ENCODE data around the gene MMP13. TPM values are rescaled to one million over a fixed set of nuclear protein-coding genes. Genes with fewer than 3 reads are reported as not detected.

Gene MMP13
- total RNA-seq, 2 donors from 2014 or later: 3.0 TPM; not detected in 1

GRCh38 chr11:102989379-102990047 lies 34.0 kb upstream of the MMP13 start:
- no peak for DNase-seq (ENCODE audit: low spot score)
- TF ChIP-seq CTCF (IDR thresholded peaks at IDR 0.05) (no peak), POLR2A (IDR thresholded peaks at IDR 0.05) (no peak), POLR2AphosphoS5 (IDR thresholded peaks at IDR 0.05) (no peak)
- no peaks in the 10 kb centered on the region for H3K9me3 ChIP-seq
- H3K27ac ChIP-seq: no peak overlapping the region
- 79% methylated on average over 5 of the region's 5 CpGs for WGBS
- intact Hi-C loops (cut with DNase I): no loop called here
- H3K4me3 ChIP-seq: no peak overlapping the region
- H3K4me1 ChIP-seq (replicated peaks): no peaks in the 10 kb centered on the region
- no peaks in the 10 kb centered on the region for H3K36me3 ChIP-seq
- no peaks in the 10 kb centered on the region for H3K27me3 ChIP-seq (replicated peaks; ENCODE audit: insufficient read depth)

GRCh38 chr11:102986815-102987214 lies 31.3 kb upstream of the MMP13 start:
- Histone ChIP-seq H3K4me1 (replicated peaks) (no peaks in the 10 kb centered on the region), H3K36me3 (no peaks in the 10 kb centered on the region), H3K27me3 (replicated peaks; ENCODE audit: insufficient read depth) (no peaks in the 10 kb centered on the region), H3K9me3 (no peaks in the 10 kb centered on the region), H3K4me3 (no peak overlapping the region), H3K27ac (no peak overlapping the region)
- no peak for DNase-seq (ENCODE audit: low spot score)
- TF ChIP-seq POLR2A (IDR thresholded peaks at IDR 0.05) (no peak), CTCF (IDR thresholded peaks at IDR 0.05) (no peak), POLR2AphosphoS5 (IDR thresholded peaks at IDR 0.05) (no peak)
- 78% methylated on average over 2 of the region's 2 CpGs for WGBS
- intact Hi-C loops (cut with DNase I): no loop called here

- intact Hi-C loops (cut with DNase I): no loop called here
- H3K4me1 ChIP-seq (replicated peaks): no peaks in the 10 kb centered on the region
- no peak for DNase-seq (ENCODE audit: low spot score)
- no peaks in the 10 kb centered on the region for H3K36me3 ChIP-seq
- no peak overlapping the region for H3K4me3 ChIP-seq
- no peak for TF ChIP-seq POLR2A (IDR thresholded peaks at IDR 0.05)
- TF ChIP-seq CTCF (IDR thresholded peaks at IDR 0.05): no peak
- no peak for TF ChIP-seq POLR2AphosphoS5 (IDR thresholded peaks at IDR 0.05)
- H3K9me3 ChIP-seq: no peaks in the 10 kb centered on the region
- no peaks in the 10 kb centered on the region for H3K27me3 ChIP-seq (replicated peaks; ENCODE audit: insufficient read depth)
- H3K27ac ChIP-seq: no peak overlapping the region
- 74% methylated on average over 1 of the region's 1 CpG for WGBS
Observed at GRCh38 chr11:102985850-102986249, 30.3 kb upstream of the MMP13 start.

- 54% methylated on average over 2 of the region's 2 CpGs for WGBS
Observed at GRCh38 chr11:102983486-102983885, 28.0 kb upstream of the MMP13 start.

More at GRCh38 chr11:102983486-102983885, 28.0 kb upstream of the MMP13 start:
- Histone ChIP-seq H3K27ac (no peak overlapping the region), H3K27me3 (replicated peaks; ENCODE audit: insufficient read depth) (no peaks in the 10 kb centered on the region), H3K9me3 (no peaks in the 10 kb centered on the region), H3K36me3 (no peaks in the 10 kb centered on the region), H3K4me1 (replicated peaks) (no peaks in the 10 kb centered on the region), H3K4me3 (no peak overlapping the region)
- no peak for DNase-seq (ENCODE audit: low spot score)
- TF ChIP-seq CTCF (IDR thresholded peaks at IDR 0.05) (no peak), POLR2A (IDR thresholded peaks at IDR 0.05) (no peak), POLR2AphosphoS5 (IDR thresholded peaks at IDR 0.05) (no peak)
- intact Hi-C loops (cut with DNase I): no loop called here
